GM06990 (cell line): ENCODE results near the gene ATG7.

Source experiments
- DNase-seq: peaks from one replicate; pipeline ENCODE4 v3.0.0-alpha.2; 2011; ENCODE audit not compliant: insufficient read length; ENCODE audit errors: extremely low read depth
- H3K27me3 ChIP-seq: replicated peaks from 2 replicates; pipeline ENCODE4 v1.6.0; 2011; ENCODE audit warnings: low read length; ENCODE audit not compliant: control insufficient read depth, insufficient read depth
- H3K36me3 ChIP-seq: 2 replicates; pipeline ENCODE4 v1.5.1; 2011; ENCODE audit warnings: low read length; ENCODE audit not compliant: control insufficient read depth, insufficient read depth
- H3K4me3 ChIP-seq: replicated peaks from 2 replicates; pipeline ENCODE4 v1.5.1; 2011; ENCODE audit warnings: low read depth, mild to moderate bottlenecking, control low read depth, low read length
- CTCF ChIP-seq: IDR thresholded peaks from 2 replicates; pipeline ENCODE4 v1.5.1; 2011; ENCODE audit warnings: low read length, control low read depth, mild to moderate bottlenecking, inconsistent platforms; ENCODE audit not compliant: insufficient read depth, poor library complexity, severe bottlenecking

ATG7 gene

DNA sequence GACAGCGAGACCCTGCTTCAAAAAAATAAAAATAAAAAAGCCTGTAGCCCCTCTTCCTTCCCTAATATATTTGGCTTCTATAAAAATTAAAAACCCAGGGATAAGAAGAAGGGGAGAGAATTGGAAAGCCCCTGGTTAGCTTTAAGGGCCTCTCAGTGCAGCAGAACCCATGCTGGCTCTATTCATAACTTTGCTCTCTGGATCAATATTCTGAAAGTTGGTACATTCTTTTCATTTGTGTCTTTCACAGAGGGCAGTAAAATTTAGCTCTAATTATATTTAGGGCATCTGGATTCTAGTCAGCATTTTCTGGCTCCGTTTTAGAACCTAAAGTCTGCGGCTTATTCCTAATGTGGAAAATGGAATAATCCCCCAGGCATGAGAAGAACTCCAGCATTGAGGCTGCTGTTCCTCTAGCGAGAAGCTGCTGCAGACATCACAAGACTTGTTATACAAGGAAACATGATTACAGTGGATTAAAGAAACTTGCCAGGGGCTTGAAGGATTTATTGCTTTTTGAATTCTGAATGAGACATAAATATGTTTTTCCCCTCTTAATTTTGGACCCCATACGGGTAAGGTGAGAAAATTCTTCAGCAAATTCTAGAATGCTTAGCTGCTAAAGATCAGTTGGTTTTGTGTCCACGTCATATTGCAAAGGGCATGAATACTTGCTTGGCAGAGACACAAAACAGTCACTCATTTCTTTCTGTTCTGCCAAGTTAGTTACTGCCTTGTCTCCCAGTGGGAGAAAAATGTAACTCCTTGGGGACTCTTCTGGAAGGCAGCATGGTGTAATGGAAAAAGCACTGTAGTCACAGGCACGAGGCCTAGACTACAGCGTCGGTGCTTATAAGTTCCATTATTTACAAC is 193.8 kb downstream of the ATG7 start:
- Histone ChIP-seq H3K4me3 (no peak overlapping the region), H3K27me3 (no peaks in the 10 kb centered on the region), H3K36me3 (no peaks in the 10 kb centered on the region; the same call in 1 of the 2 replicates)
- no peak for DNase-seq
- no peak for TF ChIP-seq CTCF

DNA sequence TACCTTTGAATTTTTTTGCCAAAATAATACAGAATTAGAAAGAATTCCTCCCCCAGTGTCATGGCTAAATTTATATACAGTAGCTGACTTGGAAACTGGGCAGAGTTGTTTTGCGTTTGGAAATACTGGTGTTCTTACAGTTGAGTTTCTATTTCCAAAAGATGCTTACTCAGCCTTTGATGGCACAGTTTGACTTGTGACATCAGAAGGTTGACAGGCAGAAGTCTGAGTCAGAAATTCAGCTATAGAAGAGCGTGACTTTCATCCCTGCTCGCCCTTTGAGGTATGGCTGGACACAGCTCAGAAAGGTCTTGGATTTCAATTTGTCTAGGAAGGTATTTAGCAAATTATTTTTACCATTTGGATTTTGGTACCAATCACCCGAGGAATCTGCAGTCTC is 195.7 kb downstream of the ATG7 start:
- no peak for TF ChIP-seq CTCF
- Histone ChIP-seq H3K27me3 (no peaks in the 10 kb centered on the region), H3K36me3 (no peaks in the 10 kb centered on the region; the same call in 1 of the 2 replicates), H3K4me3 (no peak overlapping the region)
- no peak for DNase-seq

DNA sequence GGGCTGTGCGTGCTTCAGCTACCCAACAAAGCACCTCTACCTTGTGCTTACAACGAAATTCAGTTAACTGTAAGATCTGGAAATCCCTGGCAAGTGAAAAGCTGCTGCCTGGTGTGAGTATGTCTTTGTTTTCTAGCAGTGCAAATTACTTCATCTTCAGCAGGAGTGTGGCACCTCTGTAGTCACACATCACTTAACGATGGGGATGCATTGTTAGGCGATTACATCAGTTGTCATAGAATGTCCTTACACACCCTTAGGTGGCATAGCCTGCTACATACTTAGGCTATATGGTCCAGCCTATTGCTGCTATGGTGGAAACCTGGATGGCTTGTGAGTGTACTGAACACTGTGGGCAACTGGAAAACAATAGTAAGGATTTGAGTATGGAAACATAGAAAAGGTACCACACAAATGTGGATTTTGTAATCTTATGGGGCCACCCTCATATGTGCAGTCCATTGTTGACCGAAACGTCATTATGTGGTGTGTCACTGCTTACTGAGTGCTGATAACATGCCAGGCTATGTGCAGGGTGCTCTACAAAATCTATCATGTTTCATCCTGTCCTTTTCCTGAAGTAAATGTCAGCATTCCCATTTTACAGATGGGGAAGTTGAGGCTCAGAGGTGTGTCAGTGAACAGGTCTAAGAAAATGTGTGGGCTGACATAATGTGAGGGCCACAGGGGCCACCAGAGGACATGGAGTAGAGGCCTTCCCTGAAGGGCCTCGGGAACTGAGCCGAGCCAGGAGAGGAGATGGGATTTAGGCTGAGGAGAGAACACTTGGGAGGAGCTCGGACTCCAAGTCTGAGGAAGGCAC is 198.0 kb downstream of the ATG7 start:
- H3K4me3 ChIP-seq: no peak overlapping the region
- H3K27me3 ChIP-seq: no peaks in the 10 kb centered on the region
- no peaks in the 10 kb centered on the region; the same call in 1 of the 2 replicates for H3K36me3 ChIP-seq
- TF ChIP-seq CTCF: no peak
- no peak for DNase-seq

DNA sequence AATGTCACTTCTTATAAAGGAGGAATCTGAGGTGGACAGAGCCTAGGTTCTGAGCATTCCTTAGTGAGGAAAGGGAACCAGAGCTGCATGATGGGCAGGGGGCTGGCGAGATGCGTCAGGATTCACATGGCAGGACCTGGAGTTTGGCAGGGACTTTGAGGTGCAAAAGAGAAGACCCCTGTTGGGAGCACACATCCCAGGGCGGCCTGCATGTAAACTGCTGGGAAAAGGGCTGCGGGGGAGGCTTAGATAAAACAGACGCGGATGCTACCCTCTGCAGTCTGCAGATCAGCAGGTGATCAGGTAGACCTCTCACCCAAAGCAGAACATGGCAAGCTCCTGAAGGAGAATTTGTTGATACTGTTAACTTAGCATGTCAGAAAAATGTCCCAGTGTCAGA is 203.1 kb downstream of the ATG7 start:
- H3K4me3 ChIP-seq: no peak overlapping the region
- no peaks in the 10 kb centered on the region for H3K36me3 ChIP-seq
- H3K27me3 ChIP-seq: no peaks in the 10 kb centered on the region
- no peak for TF ChIP-seq CTCF
- DNase-seq: no peak

GRCh38 chr3:11476735-11477144 is 204.5 kb downstream of the ATG7 start:
- no peak for DNase-seq
- no peaks in the 10 kb centered on the region for H3K36me3 ChIP-seq
- no peaks in the 10 kb centered on the region for H3K27me3 ChIP-seq
- no peak for TF ChIP-seq CTCF
- H3K4me3 ChIP-seq: no peak overlapping the region
